Psoas muscle (tissue), 8 donors: ENCODE results near the gene ARHGAP15. TPM values are rescaled to one million over a fixed set of nuclear protein-coding genes. Genes with fewer than 3 reads are reported as not detected.

Experiments
- ATAC-seq, 4 donors: fragments of 200-7000 bp; cut with Tn5 transposase; one replicate each; pipeline ENCODE4 v1.9.1; 2020; ENCODE audit warnings: moderate library complexity in 3 of 4, mild to moderate bottlenecking in 2 of 4
- DNase-seq, 2 donors: peaks; one replicate each; pipeline ENCODE4 v3.0.0-alpha.2; 2020
- H3K27ac ChIP-seq: fragments of 200-600 bp; one replicate; pipeline ENCODE4 v1.8.0; 2022
- H3K27me3 ChIP-seq, 3 donors: fragments of 200-600 bp in 1 of 3; one replicate each; pipeline versions ENCODE4 v1.6.1 to v1.8.0; 2013 to 2022; ENCODE audit warnings: low read length in 2 of 3, mild to moderate bottlenecking in 2 of 3, moderate library complexity in 1 of 3; ENCODE audit not compliant: insufficient read depth in 3 of 3
- H3K36me3 ChIP-seq, 2 donors: fragments of 200-600 bp in 1 of 2; one replicate each; pipeline versions ENCODE4 v1.6.1 to v1.8.0; 2013 to 2022; ENCODE audit warnings: low read depth in 1 of 2, mild to moderate bottlenecking in 1 of 2, moderate library complexity in 1 of 2; ENCODE audit not compliant: insufficient read depth in 1 of 2
- H3K4me1 ChIP-seq: fragments of 200-600 bp; one replicate; pipeline ENCODE4 v1.8.0; 2022
- H3K4me3 ChIP-seq: fragments of 200-600 bp; one replicate; pipeline ENCODE4 v1.8.0; 2022; ENCODE audit warnings: mild to moderate bottlenecking
- H3K9me3 ChIP-seq: fragments of 200-600 bp; one replicate; pipeline ENCODE4 v1.8.0; 2022
- WGBS, 3 donors: extraction: QIAGEN DNeasy Blood & Tissue Kit; methylation state at CpG; one replicate each; pipeline versions ENCODE4 v1.1.6 to v1.1.7; 2013; 5-methylcytosine and 5-hydroxymethylcytosine counted together
- intact Hi-C, 2 donors: fragments of 100-400 bp; cut with DNase I; formaldehyde crosslinking; loops; one replicate each; pipeline versions ENCODE4 v1.11.0 to v1.14.2; 2022
- polyA plus RNA-seq, 3 donors: library from polyadenylated mRNA; stranded (reverse); fragments of 200-250 nt; gene quantifications; one replicate each; pipeline ENCODE4 v1.2.3, GENCODE V29; 2013
- total RNA-seq, 4 donors: library from RNA; stranded (reverse); fragmentation: NEBNext Ultra II Directional in 2 of 4; extraction: Animal tissue kit (Norgen Biotek cat#: 25700) in 2 of 4; gene quantifications; one replicate each; pipeline versions ENCODE4 v1.2.1 to v1.2.4, GENCODE V29; 2021 to 2023
- TF ChIP-seq, protein P1 (sequence below): fragments of 200-600 bp; IDR thresholded peaks from one replicate; pipeline ENCODE4 v1.8.0; 2022; ENCODE audit warnings: antibody characterized with exemption
- donor health status: healthy with polysubstance abuse.
- donor health status: DM: no; HTN: no; CAD: no; lungs with moderate emphysema.
- donor health status: Bipolar disorder and iron deficiency.
- donor health status: healthy.
- donor health status: DM: yes; HTN: yes; CAD: no.
- donor health status: DM: no; HTN: no; CAD: no.
- donor health status: DM: no; HTN: no; CAD: no.
- donor health status: DM: yes; HTN: yes; CAD: no.

Gene ARHGAP15
- total and polyA plus RNA-seq, 7 donors, result 0.49 to 3.1 (median 0.95) TPM

DNA sequence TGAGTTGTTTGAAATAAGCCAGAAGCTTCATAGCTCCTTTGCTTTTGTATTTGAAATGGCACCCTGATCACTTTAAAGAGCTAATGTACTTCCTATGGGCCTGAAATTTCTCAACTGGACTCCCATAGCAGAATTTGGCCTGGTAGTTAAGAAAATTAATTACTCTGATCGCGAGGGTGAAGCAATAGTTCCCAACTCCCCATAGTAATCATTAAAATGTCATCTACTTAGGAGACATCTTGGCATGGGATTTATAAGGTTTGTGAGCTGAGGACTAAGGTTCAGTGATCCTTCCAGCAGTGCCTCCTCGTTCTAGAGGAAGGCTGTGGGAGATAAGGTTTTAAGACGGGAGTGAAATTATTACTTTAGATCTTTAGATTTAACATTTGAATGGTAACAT lies 581.0 kb downstream of the ARHGAP15 start:
- Histone ChIP-seq H3K27ac (no peak overlapping the region), H3K4me1 (no peaks in the 10 kb centered on the region), H3K9me3 (no peaks in the 10 kb centered on the region), H3K4me3 (no peak overlapping the region), H3K36me3 (no peaks in the 10 kb centered on the region), H3K27me3 (no peaks in the 10 kb centered on the region)
- 88 to 89% (median 89%) methylated on average over 4 of the region's 4 CpGs for WGBS, 3 donors
- ATAC-seq (no peak), DNase-seq (no peak)
- TF ChIP-seq, protein P1, sequence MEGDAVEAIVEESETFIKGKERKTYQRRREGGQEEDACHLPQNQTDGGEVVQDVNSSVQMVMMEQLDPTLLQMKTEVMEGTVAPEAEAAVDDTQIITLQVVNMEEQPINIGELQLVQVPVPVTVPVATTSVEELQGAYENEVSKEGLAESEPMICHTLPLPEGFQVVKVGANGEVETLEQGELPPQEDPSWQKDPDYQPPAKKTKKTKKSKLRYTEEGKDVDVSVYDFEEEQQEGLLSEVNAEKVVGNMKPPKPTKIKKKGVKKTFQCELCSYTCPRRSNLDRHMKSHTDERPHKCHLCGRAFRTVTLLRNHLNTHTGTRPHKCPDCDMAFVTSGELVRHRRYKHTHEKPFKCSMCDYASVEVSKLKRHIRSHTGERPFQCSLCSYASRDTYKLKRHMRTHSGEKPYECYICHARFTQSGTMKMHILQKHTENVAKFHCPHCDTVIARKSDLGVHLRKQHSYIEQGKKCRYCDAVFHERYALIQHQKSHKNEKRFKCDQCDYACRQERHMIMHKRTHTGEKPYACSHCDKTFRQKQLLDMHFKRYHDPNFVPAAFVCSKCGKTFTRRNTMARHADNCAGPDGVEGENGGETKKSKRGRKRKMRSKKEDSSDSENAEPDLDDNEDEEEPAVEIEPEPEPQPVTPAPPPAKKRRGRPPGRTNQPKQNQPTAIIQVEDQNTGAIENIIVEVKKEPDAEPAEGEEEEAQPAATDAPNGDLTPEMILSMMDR, result no peak
- intact Hi-C loops, result no loop called here

DNA sequence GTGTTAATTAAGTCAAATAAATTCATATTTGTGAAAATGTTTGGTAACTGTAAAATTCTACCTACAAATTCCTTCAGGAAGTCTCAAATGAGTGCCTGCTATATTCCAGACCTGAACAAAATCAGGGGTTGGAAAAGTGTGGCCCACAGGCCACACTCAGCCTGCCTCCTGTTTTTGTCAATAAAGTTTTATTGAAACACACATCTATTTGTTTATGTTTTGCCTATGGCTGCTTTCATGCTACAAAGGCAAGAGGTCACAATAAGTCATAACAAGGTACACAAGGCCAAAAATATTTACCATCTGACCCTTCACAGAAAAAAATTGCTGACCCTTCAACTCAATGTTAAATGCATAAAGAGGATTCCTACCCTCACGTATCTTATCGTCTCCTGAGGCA lies 581.7 kb downstream of the ARHGAP15 start:
- Histone ChIP-seq H3K4me3 (no peak overlapping the region), H3K36me3 (no peaks in the 10 kb centered on the region), H3K27me3 (no peaks in the 10 kb centered on the region), H3K4me1 (no peaks in the 10 kb centered on the region), H3K9me3 (no peaks in the 10 kb centered on the region), H3K27ac (no peak overlapping the region)
- WGBS, 3 donors, result 90 to 96% (median 93%) methylated on average over 2 of the region's 2 CpGs
- intact Hi-C loops, result no loop called here
- no peak for ATAC-seq
- TF ChIP-seq, protein P1, result no peak
- no peak for DNase-seq

DNA sequence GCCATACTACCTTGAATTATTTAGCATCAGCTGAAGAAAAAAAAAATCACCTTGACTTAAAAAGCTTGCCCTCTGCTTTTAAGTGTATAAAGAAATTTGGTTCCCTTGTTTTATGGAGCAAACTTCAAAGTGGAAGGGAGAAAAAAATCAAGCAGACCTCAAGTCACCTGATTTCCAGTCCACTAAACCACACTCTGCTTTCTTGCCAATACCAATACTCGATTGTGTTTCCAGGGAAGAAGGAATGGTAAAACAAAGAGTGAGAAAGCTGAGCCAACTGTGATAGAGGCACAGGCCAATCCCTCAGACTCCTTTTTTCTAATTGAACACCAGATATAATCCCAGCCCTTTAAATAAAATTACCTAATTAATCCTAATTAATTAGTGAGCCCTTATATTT lies 587.3 kb downstream of the ARHGAP15 start:
- WGBS, 3 donors, result 16 to 36% (median 17%) methylated on average over 1 of the region's 1 CpG
- Histone ChIP-seq H3K27ac (no peak overlapping the region), H3K4me1 (no peaks in the 10 kb centered on the region), H3K9me3 (no peaks in the 10 kb centered on the region), H3K4me3 (no peak overlapping the region), H3K27me3 (no peaks in the 10 kb centered on the region), H3K36me3 (no peaks in the 10 kb centered on the region)
- TF ChIP-seq, protein P1, result no peak
- intact Hi-C loops, result no loop called here
- ATAC-seq (no peak), DNase-seq (no peak)

DNA sequence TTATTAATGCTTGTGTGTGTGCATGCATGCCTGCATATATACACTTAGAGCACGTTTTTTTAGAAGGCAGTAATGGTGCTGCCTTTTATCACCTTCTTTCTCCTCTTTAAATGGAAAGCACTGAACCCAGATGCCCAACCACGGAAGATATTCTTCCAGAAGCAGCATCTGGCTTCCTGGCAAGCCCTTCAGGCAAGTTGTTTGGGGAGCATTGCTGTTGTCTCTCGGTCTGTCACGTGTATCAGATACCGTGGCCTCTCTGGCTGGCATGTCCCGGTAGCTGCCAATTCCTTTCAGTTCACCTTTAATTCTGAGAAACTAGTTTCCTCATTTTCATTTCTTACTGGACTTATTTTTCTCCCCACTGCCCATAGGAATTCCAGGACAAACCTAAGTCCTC lies 587.8 kb downstream of the ARHGAP15 start:
- 18 to 21% (median 19%) methylated on average over 6 of the region's 6 CpGs for WGBS, 3 donors
- no peaks in the 10 kb centered on the region for H3K9me3 ChIP-seq
- H3K4me3 ChIP-seq, result no peak overlapping the region
- DNase-seq, result no peak
- no peaks in the 10 kb centered on the region for H3K27me3 ChIP-seq
- no peaks in the 10 kb centered on the region for H3K36me3 ChIP-seq
- TF ChIP-seq, protein P1, result no peak
- no peak overlapping the region for H3K27ac ChIP-seq
- ATAC-seq, result no peak
- intact Hi-C loops, result no loop called here
- no peaks in the 10 kb centered on the region for H3K4me1 ChIP-seq

DNA sequence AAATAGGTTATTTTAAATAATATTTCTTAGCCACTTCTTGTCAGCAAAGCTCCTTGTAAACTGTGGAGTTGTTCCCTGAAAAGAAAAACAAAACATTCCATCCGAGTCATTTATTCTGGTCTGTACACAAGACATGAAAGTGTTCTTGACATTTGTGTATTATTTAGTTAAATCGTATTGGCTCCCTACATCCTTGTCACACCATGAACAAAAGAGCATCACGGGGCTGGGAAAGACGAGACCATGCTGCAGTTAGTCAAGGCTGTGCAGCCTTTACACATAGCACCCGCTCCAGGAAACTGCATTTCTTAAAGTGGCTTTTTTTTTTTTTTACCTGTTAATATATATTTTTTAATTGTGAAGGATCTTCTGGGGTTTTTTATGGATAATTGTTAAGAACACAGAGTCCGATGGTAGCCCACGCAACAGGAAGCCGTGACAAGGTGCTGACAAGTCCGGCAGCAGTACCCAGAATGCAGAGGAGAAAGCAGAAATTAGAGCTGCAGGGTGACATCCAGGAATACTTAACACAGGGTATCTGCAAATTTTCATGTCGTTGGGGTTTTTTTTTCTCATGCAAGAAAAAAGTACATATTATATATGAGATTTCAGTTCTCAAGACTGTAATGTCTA lies 588.4 kb downstream of the ARHGAP15 start:
- ATAC-seq (no peak), DNase-seq (no peak)
- 44 to 63% (median 46%) methylated on average over 10 of the region's 10 CpGs for WGBS, 3 donors
- no peak overlapping the region for H3K27ac ChIP-seq
- no peaks in the 10 kb centered on the region for H3K4me1 ChIP-seq
- H3K27me3 ChIP-seq, result no peaks in the 10 kb centered on the region
- TF ChIP-seq, protein P1, result no peak
- intact Hi-C loops, result no loop called here
- no peak overlapping the region for H3K4me3 ChIP-seq
- no peaks in the 10 kb centered on the region for H3K36me3 ChIP-seq
- H3K9me3 ChIP-seq, result no peaks in the 10 kb centered on the region
